GM12892 (cell line): Measurements from ENCODE around the gene PAIP2B.

Source experiments
- POLR2A ChIP-seq: IDR thresholded peaks from 2 replicates; pipeline ENCODE4 v1.6.1; 2011; ENCODE audit warnings: low read depth, low read length, control low read depth
- POLR2AphosphoS5 ChIP-seq: IDR thresholded peaks from 2 replicates; pipeline ENCODE4 v1.6.1; 2011; ENCODE audit warnings: low read depth, low read length, control low read depth
- TAF1 ChIP-seq: IDR thresholded peaks from 2 replicates; pipeline ENCODE4 v1.6.1; 2011; ENCODE audit warnings: low read depth, mild to moderate bottlenecking, control low read depth, low read length, borderline replicate concordance

GRCh38 chr2:71244302-71244660 is 17.4 kb upstream of the PAIP2B start:
- no peak for TF ChIP-seq POLR2A
- no peak for TF ChIP-seq POLR2AphosphoS5
- no peak for TF ChIP-seq TAF1
